ENCODE measurements around the gene RBM47.
A peak's percentile ranks its signal among the peaks of the same experiment; 100 is the strongest.
"Not testable (repeated sequence)": the region's sequence is repeated elsewhere in the genome, so short reads cannot be mapped to it uniquely, and the experiment has no call there.

RBM47 gene

DNA sequence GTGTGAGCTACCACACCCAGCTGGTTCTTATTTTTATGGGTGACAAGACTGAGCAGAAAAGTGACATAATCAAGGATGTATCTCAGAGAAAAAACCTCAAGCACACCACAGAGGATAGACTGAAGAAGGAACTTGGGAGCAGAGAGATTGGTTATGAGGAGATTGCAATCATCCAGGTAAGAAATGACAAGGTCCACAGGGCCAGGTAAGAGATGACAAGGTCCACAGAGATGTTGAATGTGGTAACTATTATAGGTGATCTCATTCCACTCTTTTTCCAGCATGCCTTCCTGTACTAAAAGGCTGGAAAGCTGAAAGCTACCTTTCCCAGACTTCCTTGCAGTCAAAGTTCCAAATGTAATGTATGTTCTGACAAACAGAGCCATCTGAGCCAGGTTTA is 15.9 kb upstream of the RBM47 start:
- CTCF ChIA-PET: no interaction called here
- POLR2A ChIA-PET: no interaction called here
- no peak for DNase-seq (ENCODE audit: extremely low spot score)
- TF ChIP-seq CTBP1 (IDR thresholded peaks at IDR 0.05; ENCODE audit: borderline replicate concordance) (no peak), ZNF384 (IDR thresholded peaks at IDR 0.05) (no peak), SUZ12 (IDR thresholded peaks at IDR 0.05) (no peak), FOXM1 (IDR thresholded peaks at IDR 0.05; ENCODE audit: borderline replicate concordance) (no peak), ARNT (IDR thresholded peaks at IDR 0.05) (no peak), SP1 (IDR thresholded peaks at IDR 0.05) (no peak), L3MBTL2 (conservative IDR thresholded peaks at IDR 0.05) (no peak), NFRKB (IDR thresholded peaks at IDR 0.05) (no peak), LEF1 (IDR thresholded peaks at IDR 0.05; ENCODE audit: borderline replicate concordance) (no peak), TARDBP (IDR thresholded peaks at IDR 0.05) (no peak), FOXK2 (IDR thresholded peaks at IDR 0.05) (no peak), BHLHE40 (IDR thresholded peaks at IDR 0.05; ENCODE audit: borderline replicate concordance) (no peak), HDGF (IDR thresholded peaks at IDR 0.05; ENCODE audit: borderline replicate concordance) (no peak), ELF4 (IDR thresholded peaks at IDR 0.05) (no peak), FOXA1 (IDR thresholded peaks at IDR 0.05) (no peak)
- TF ChIP-seq, protein P1, sequence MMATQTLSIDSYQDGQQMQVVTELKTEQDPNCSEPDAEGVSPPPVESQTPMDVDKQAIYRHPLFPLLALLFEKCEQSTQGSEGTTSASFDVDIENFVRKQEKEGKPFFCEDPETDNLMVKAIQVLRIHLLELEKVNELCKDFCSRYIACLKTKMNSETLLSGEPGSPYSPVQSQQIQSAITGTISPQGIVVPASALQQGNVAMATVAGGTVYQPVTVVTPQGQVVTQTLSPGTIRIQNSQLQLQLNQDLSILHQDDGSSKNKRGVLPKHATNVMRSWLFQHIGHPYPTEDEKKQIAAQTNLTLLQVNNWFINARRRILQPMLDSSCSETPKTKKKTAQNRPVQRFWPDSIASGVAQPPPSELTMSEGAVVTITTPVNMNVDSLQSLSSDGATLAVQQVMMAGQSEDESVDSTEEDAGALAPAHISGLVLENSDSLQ (IDR thresholded peaks at IDR 0.05): no peak

DNA sequence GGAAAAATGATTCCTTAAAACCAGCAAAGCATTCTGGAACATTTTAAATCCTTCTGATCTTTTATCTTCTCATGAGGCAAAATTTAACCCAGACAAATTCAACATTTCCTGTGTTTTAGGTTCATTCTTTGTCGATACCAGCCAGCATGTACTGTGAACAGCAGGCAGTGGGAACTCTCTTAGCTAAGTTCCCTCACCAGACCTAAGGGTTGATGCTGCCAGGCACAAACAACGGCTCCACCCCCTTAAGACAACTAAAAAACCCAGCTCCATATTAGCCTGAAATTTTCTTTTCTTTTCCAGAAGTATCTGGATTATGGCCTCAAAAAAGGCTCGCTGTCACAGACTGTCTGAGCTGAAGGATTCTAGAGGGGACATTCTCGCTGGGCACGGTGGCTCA is 2.4 kb upstream of the RBM47 start:
- no peak for DNase-seq (ENCODE audit: extremely low spot score)
- TF ChIP-seq, protein P1 (IDR thresholded peaks at IDR 0.05): no peak
- TF ChIP-seq HDGF (IDR thresholded peaks at IDR 0.05; ENCODE audit: borderline replicate concordance) (no peak), SP1 (IDR thresholded peaks at IDR 0.05) (no peak), NFRKB (IDR thresholded peaks at IDR 0.05) (no peak), BHLHE40 (IDR thresholded peaks at IDR 0.05; ENCODE audit: borderline replicate concordance) (no peak), SUZ12 (IDR thresholded peaks at IDR 0.05) (no peak), CTBP1 (IDR thresholded peaks at IDR 0.05; ENCODE audit: borderline replicate concordance) (no peak), FOXM1 (IDR thresholded peaks at IDR 0.05; ENCODE audit: borderline replicate concordance) (no peak), LEF1 (IDR thresholded peaks at IDR 0.05; ENCODE audit: borderline replicate concordance) (no peak), FOXK2 (IDR thresholded peaks at IDR 0.05) (no peak), ELF4 (IDR thresholded peaks at IDR 0.05) (no peak), ZNF384 (IDR thresholded peaks at IDR 0.05) (no peak)
- ChIA-PET POLR2A (no interaction called here), CTCF (no interaction called here)

DNA sequence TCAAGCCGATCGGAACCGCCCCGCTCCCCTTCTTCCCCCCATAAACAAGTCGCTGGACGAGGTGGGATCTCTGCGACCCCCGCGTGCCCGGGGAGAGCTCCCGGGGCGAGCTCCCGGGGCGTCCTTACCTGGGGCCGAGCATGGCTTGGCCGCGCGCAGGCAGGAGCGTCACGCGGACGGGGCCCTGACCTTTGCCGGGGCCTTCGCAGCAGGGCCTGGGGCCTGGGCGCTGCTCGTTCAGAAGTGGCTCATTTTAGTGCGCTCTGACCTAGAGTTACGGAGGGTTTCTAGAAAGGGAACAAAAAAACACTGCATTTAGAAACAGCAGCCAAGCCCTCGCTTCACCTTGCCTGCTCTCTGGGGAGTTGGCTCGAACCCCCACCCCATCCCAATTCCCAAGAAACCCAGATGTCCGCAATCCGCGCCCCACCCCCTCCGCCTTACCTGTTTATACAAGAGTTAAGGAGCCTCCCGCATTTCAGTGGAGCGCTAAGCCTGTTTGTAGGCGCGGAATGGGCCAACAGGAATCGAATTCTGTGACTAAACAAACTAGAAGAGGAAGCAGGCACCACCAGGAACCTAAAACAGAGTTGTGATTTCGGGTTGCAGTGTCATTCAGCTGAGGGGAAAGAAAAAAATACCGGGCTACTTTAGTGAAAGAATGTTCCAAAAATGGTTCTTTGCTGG is 814 bp upstream of the RBM47 start:
- CTCF ChIA-PET: no interaction called here
- no peak for TF ChIP-seq HDGF (IDR thresholded peaks at IDR 0.05; ENCODE audit: borderline replicate concordance)
- TF ChIP-seq L3MBTL2 (conservative IDR thresholded peaks at IDR 0.05): peak; percentile 57
- POLR2A ChIA-PET: no interaction called here
- DNase-seq (ENCODE audit: extremely low spot score): peak; percentile 15

DNA sequence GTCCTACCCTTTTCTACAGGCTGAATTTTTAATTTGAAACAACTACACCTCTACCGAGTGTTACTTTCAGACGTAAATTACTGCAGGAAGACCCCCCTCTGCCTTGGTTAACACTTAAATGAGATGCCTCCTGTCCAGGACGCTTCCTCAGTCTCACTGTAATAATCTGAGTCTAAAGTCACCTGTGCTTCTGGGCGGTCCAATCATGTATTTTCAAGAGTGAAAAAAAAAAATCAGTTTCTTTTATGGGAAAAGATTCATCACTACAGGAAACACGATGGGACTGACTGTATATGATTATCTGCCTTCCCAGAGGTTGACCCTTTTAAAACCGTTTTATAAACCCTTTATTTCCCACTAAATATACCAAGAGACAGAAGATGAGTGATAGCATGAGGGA is 776 bp downstream of the RBM47 start:
- TF ChIP-seq CTBP1 (IDR thresholded peaks at IDR 0.05; ENCODE audit: borderline replicate concordance): no peak
- TF ChIP-seq BHLHE40 (IDR thresholded peaks at IDR 0.05; ENCODE audit: borderline replicate concordance): no peak
- TF ChIP-seq FOXM1 (IDR thresholded peaks at IDR 0.05; ENCODE audit: borderline replicate concordance): no peak
- no peak for TF ChIP-seq ZNF384 (IDR thresholded peaks at IDR 0.05)
- TF ChIP-seq, protein P1 (IDR thresholded peaks at IDR 0.05): no peak
- TF ChIP-seq LEF1 (IDR thresholded peaks at IDR 0.05; ENCODE audit: borderline replicate concordance): no peak
- no peak for TF ChIP-seq NFRKB (IDR thresholded peaks at IDR 0.05)
- TF ChIP-seq ARNT (IDR thresholded peaks at IDR 0.05): no peak
- no peak for TF ChIP-seq FOXA1 (IDR thresholded peaks at IDR 0.05)
- TF ChIP-seq SP1 (IDR thresholded peaks at IDR 0.05): no peak
- no peak for TF ChIP-seq ELF4 (IDR thresholded peaks at IDR 0.05)
- no peak for TF ChIP-seq HDGF (IDR thresholded peaks at IDR 0.05; ENCODE audit: borderline replicate concordance)
- TF ChIP-seq FOXK2 (IDR thresholded peaks at IDR 0.05): no peak
- no peak for TF ChIP-seq TARDBP (IDR thresholded peaks at IDR 0.05)
- no peak for TF ChIP-seq L3MBTL2 (conservative IDR thresholded peaks at IDR 0.05)
- DNase-seq (ENCODE audit: extremely low spot score): no peak
- POLR2A ChIA-PET: no interaction called here
- CTCF ChIA-PET: no interaction called here

DNA sequence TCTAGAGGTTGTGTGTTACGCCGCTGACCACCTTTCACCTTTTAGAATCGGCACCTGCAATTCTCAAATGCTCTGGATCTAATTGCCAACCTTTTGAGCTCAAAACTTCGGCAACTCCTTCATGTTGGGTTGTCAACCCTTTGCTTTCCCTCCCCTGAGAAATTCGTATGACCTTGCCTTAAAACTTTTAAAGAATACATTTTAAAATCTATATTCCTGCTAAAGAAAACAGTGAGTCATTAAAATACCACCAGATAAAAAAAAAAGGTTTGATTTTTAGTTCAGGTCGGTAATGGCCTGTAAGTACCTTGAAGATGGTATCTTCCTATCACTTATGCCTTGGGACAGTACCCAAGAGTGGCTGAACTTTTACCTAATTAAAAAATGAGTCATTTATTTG is 1.3 kb downstream of the RBM47 start:
- POLR2A ChIA-PET; DNase-seq (ENCODE audit: extremely low spot score); CTCF ChIA-PET: not testable (repeated sequence)

DNA sequence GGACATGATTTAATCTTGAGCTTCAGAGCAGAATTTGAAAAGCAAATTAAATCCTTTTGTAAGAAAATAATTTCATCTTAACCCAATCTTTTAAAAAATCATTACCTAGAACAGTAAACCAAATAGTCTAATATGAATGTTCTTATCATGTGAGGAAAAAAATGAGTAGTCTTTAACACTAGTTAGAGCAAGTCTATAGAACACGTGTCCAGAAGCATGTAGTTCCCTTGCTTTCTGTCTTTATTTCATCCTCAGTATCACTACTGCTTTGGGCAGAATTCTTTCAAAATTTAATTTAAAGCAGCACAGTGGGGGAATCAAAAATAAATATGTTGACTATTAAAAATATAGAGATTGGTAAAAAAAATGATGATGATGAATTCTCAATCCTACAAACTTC is 2.1 kb downstream of the RBM47 start:
- CTCF ChIA-PET: interaction anchor here (0.7 kb wide), 1 partner anchor 130 kb away, joined by 4 read pairs; no protein-coding TSS in a partner anchor
- no peak for DNase-seq (ENCODE audit: extremely low spot score)
- TF ChIP-seq FOXK2 (IDR thresholded peaks at IDR 0.05) (no peak), ELF4 (IDR thresholded peaks at IDR 0.05) (no peak), NFRKB (IDR thresholded peaks at IDR 0.05) (no peak), FOXA1 (IDR thresholded peaks at IDR 0.05) (no peak), LEF1 (IDR thresholded peaks at IDR 0.05; ENCODE audit: borderline replicate concordance) (no peak), HDGF (IDR thresholded peaks at IDR 0.05; ENCODE audit: borderline replicate concordance) (no peak)
- POLR2A ChIA-PET: no interaction called here
